Measurements from ENCODE around the gene SYNPR. TPM values are rescaled to one million over a fixed set of nuclear protein-coding genes. Genes with fewer than 3 reads are reported as not detected.

SYNPR gene
- total and polyA plus RNA-seq, 12 donors, result 0.01 to 0.71 (median 0.43) TPM; not detected in 7

- intact Hi-C loops (cut with DNase I), result no loop called here
- DNase-seq, result no peak
- 70 to 76% methylated on average over 1 of the region's 1 CpG for WGBS, 2 donors
- Histone ChIP-seq H3K27me3 (peaks cover 0 to 12% (median 0%) of the 10 kb centered on the region in 7 donors), H3K4me1 (no peaks in the 10 kb centered on the region), H3K36me3 (no peaks in the 10 kb centered on the region), H3K4me3 (no peak overlapping the region), H3K9me3 (no peaks in the 10 kb centered on the region), H3K27ac (no peak overlapping the region)
- ATAC-seq, result no peak
- no peak for TF ChIP-seq CTCF (IDR thresholded peaks at IDR 0.05)
These were observed 92.0 kb downstream of the SYNPR start for GRCh38 chr3:63370094-63370493.

GRCh38 chr3:63383040-63383439 lies 104.9 kb downstream of the SYNPR start:
- 74 to 76% methylated on average over 2 of the region's 2 CpGs for WGBS, 2 donors
- intact Hi-C loops (cut with DNase I), result no loop called here
- Histone ChIP-seq H3K36me3 (no peaks in the 10 kb centered on the region), H3K27ac (no peak overlapping the region), H3K4me3 (no peak overlapping the region), H3K4me1 (no peaks in the 10 kb centered on the region), H3K9me3 (no peaks in the 10 kb centered on the region), H3K27me3 (no peaks in the 10 kb centered on the region)
- ATAC-seq (no peak), DNase-seq (no peak)
- TF ChIP-seq CTCF (IDR thresholded peaks at IDR 0.05), result no peak

- no peak for ATAC-seq
- H3K27me3 ChIP-seq, result no peaks in the 10 kb centered on the region
- DNase-seq, result no peak
- no peak for TF ChIP-seq CTCF (IDR thresholded peaks at IDR 0.05)
- H3K36me3 ChIP-seq, result no peaks in the 10 kb centered on the region
- intact Hi-C loops (cut with DNase I), result no loop called here
- no peak overlapping the region for H3K4me3 ChIP-seq
- no peak overlapping the region for H3K27ac ChIP-seq
- H3K4me1 ChIP-seq, result no peaks in the 10 kb centered on the region
- 57 to 72% methylated on average over 3 of the region's 3 CpGs for WGBS, 2 donors
- no peaks in the 10 kb centered on the region for H3K9me3 ChIP-seq
These were observed 106.3 kb downstream of the SYNPR start for GRCh38 chr3:63384382-63384781.

- Histone ChIP-seq H3K4me1 (no peaks in the 10 kb centered on the region), H3K9me3 (no peaks in the 10 kb centered on the region), H3K4me3 (no peak overlapping the region), H3K27ac (no peak overlapping the region), H3K27me3 (peaks cover 0 to 4% (median 0%) of the 10 kb centered on the region in 7 donors), H3K36me3 (no peaks in the 10 kb centered on the region)
- no peak for DNase-seq
- 20 to 29% methylated on average over 3 of the region's 3 CpGs for WGBS, 2 donors
- no peak for TF ChIP-seq CTCF (IDR thresholded peaks at IDR 0.05)
- no peak for ATAC-seq
- intact Hi-C loops (cut with DNase I), result no loop called here
These were observed 107.5 kb downstream of the SYNPR start for GRCh38 chr3:63385629-63386028.

Data from heart right ventricle (tissue), 16 donors.